Bone marrow (tissue), 2 donors: ENCODE results near the gene MDH2.
"Not testable (repeated sequence)": the region's sequence is repeated elsewhere in the genome, so short reads cannot be mapped to it uniquely, and the experiment has no call there.

ENCODE experiments used
- DNase-seq, 2 donors: peaks; one replicate each; lab custom pipeline; 2025; lab: John Stamatoyannopoulos, UW

MDH2 gene

DNA sequence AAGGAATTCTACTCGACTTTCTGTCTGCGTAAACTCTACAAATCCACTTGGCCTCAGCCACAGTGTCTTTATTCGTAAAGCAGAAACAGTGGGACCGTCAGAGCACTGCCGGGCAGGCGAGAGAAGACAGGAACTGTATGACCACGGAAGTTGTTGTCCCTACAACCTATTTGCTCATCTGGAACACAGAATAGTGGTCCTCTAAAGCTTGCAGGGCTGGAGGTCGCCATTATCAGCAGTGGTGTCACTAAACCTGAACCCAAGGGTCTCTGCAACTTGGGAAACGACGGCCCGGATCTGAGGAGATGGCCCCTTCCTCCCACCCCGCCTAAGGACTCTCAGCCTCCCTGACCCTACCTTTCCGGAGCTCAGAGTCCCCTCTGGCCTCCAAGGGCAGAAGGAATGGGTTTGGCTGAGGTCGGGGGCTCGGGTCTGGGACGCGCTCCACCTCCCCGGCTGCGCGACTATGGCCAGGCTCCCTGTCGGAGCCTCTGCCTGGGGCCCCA lies 548 bp upstream of the MDH2 start:
- DNase-seq, result no peak

GRCh38 chr7:76048668-76048988 lies 722 bp downstream of the MDH2 start:
- DNase-seq, result no peak

- no peak for DNase-seq
Observed at GRCh38 chr7:76049295-76049694, 1.4 kb downstream of the MDH2 start.

GRCh38 chr7:76050545-76050944 lies 2.6 kb downstream of the MDH2 start:
- DNase-seq, result no peak

DNA sequence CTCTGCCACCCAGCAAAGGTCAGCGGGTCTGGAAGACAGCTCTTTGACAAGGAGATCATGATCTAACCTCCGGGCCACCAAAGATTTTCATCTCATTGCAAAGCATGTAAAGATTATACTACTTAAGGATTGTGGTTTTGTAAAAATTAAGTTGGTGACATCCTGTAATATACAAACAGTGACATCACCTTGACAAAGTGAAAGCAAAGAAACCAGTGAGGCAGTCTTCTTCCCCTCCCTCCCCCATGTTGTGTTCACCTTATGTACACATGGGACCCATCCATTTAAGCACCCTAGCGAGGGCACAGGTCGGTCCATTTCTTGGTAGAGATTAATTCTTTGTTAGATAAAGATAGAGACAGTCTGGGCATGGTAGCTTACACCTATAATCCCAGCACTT lies 3.9 kb downstream of the MDH2 start:
- no peak for DNase-seq

DNA sequence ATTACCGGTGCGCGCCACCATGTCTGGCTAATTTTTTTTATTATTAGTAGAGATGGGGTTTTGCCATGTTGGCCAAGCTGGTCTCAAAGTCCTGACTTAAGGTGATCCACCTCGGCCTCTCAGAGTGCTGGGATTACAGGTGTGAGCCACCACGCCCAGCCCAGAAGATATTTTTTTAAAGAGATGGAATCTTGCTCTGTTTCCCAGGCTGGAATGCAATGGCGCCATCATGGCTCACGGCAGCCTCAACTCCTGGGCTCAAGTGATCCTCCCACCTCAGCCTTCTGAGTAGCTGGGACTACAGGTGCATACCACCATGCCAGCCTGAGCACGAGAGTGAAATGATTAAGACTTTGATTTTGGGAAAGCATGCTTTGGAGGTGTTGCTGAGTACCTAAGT lies 4.8 kb downstream of the MDH2 start:
- not testable (repeated sequence) for DNase-seq

DNA sequence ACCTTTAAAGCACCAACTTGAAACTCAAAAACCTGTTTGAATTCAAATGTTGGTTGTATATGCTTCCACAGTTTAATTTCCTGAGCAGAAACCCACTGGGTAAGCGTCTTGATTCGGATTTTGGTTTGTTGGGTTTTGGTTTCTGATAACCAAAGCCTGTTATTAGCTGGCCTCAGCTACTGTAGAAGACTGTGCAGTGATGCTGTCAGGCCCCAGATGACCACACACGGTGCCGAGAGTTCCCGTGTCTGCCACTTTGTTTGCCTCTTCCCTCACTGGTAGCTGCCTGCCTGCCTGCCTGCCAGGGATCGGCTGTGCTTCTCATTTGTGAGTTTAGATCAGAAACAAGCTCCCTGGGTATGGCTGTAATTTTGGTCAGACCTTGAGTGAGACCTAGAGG lies 5.6 kb downstream of the MDH2 start:
- DNase-seq, result no peak

- DNase-seq, result no peak
Observed at GRCh38 chr7:76054123-76055120, 6.5 kb downstream of the MDH2 start.

- DNase-seq, result no peak
Observed at GRCh38 chr7:76056241-76056640, 8.3 kb downstream of the MDH2 start.

- DNase-seq, result no peak
Observed at GRCh38 chr7:76057103-76057812, 9.4 kb downstream of the MDH2 start.

DNA sequence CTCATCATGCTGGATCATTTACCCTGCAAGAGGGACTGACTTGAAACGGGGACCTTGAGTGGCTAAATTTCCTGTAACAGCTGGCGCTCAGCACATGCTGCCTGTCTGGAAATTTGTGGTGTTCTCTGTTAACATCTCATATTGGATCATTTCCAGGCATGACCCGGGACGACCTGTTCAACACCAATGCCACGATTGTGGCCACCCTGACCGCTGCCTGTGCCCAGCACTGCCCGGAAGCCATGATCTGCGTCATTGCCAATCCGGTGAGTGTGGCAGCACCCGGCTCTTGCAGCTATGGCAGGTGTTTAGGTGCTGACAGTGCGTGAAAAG lies 9.9 kb downstream of the MDH2 start:
- DNase-seq, result no peak

- DNase-seq, result not testable (repeated sequence)
Observed at GRCh38 chr7:76058745-76059144, 10.8 kb downstream of the MDH2 start.

GRCh38 chr7:76060842-76061241 lies 12.9 kb downstream of the MDH2 start:
- no peak for DNase-seq

DNA sequence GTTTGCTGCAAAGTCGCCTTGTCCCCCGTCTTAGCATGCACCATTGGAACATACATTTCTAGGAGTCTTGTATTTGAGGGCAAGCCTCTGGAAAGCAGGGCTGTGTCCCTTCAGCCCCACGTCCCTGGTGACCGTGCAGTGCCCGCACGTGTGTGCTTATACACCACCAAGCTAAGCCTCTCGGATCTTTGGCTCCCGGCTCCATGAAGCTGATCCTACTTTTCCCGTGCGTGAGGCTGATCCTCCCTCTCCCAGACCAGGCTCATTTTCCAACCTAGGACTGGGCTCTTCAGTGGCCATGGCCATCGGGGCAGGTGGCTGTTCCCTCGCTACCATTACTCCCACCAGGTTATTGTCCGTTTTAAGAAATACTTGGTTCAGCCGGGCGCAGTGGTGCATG lies 14.3 kb downstream of the MDH2 start:
- no peak for DNase-seq

- DNase-seq, result no peak
Observed at GRCh38 chr7:76063114-76063513, 15.2 kb downstream of the MDH2 start.

DNA sequence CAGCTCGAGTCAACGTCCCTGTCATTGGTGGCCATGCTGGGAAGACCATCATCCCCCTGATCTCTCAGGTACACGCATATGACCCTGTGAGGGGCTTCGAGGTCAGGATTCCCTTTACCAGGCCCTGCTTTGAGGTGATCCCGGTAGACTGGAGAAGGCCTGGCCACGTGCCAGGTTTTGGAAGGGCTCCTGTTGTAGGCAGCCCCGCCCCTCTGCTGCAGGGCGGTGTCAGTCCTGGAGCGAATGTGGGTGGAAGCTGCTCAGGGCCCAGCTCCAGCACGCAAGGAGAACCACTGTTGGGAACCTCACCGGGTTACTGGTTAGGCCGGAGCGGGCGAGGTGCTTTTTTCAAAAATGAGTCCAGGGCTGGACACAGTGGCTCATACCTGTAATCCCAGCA lies 15.6 kb downstream of the MDH2 start:
- DNase-seq, result no peak

GRCh38 chr7:76064208-76064970 lies 16.5 kb downstream of the MDH2 start:
- no peak for DNase-seq

GRCh38 chr7:76065016-76065612 lies 17.2 kb downstream of the MDH2 start:
- DNase-seq, result no peak

- DNase-seq, result no peak
Observed at GRCh38 chr7:76066716-76067503, 19.0 kb downstream of the MDH2 start.

DNA sequence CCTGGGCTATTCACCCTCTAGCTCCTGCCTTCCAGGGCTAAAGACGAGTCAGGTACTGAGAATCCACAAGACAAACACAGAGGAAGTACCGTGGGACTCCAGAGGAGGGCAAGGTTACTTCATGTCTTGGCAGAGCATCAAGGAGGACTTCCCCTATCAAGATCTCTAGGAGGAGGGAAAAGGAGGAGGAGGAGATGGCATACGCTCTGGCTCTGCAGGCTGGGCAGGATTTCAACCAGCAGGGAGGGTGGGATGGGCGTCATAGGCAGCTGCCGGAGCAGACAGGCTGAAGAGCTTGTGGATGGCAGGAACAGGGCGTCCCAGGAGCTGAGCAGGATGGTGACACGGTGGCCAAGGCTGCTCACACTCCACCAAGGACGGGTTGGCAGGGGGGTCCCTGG lies 21.3 kb downstream of the MDH2 start:
- DNase-seq, result no peak
